ENCODE measurements around the gene A2ML1.

- TF ChIP-seq CTCF (conservative IDR thresholded peaks at IDR 0.05; ENCODE audit: low read depth, low read length) (no peak), EZH2 (IDR thresholded peaks at IDR 0.05; ENCODE audit: borderline replicate concordance, low read depth, low read length, poor library complexity, severe bottlenecking) (no peak)
Observed at GRCh38 chr12:8773461-8773860, 49.0 kb upstream of the A2ML1 start.
